ENCODE measurements around the gene TMEM117. TPM values are rescaled to one million over a fixed set of nuclear protein-coding genes. Genes with fewer than 3 reads are reported as not detected.

TMEM117 gene
- total and polyA plus RNA-seq, 2 donors (not counting 3 experiments of a cell fraction or from before 2014, with no cell fraction given) = 1.2 to 3.8 TPM

DNA sequence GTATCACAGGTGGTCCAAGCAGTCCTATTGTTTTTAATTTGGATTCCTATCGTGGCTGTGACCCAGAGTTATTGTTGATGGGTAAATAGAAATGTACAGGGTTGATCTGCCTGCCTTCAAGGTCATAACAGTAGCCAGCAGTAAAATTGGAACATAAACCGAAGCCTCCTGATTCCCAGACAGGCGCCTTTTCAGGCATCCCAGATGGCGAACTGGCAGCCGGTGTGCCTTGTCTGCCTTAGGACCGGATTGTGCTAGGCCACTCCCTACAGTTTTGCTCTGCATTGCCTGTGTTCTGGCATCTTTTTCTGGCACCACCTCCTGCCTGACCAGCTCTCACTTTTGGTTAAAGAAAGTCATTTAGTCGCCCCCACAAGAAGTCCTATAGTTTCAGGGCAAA lies 22.2 kb downstream of the TMEM117 start:
- H3K9ac ChIP-seq (replicated peaks; ENCODE audit: extremely low read depth, insufficient read depth, low read length) = no peak overlapping the region
- H3K9me1 ChIP-seq (replicated peaks; ENCODE audit: control insufficient read depth, extremely low read depth, insufficient read depth, low read length) = no peaks in the 10 kb centered on the region
- H3K79me2 ChIP-seq (ENCODE audit: control insufficient read depth, insufficient read depth, low read length) = no peaks in the 10 kb centered on the region
- intact Hi-C loops (cut with micrococcal nuclease) (no loop called here), dilution Hi-C loops (cut with MboI; ENCODE audit: extremely low pct_ligation_motif_present, low sequenced_read_pairs) (no loop called here)
- CTCF ChIA-PET = no interaction called here
- no peak for FAIRE-seq
- H3K27ac ChIP-seq (ENCODE audit: insufficient read depth, low read depth, low read length) = no peak overlapping the region
- no TSS peak for BruUV-seq (replicated peaks)
- H3K4me2 ChIP-seq (ENCODE audit: insufficient read depth, low read length) = no peak overlapping the region
- TF ChIP-seq, protein P1, sequence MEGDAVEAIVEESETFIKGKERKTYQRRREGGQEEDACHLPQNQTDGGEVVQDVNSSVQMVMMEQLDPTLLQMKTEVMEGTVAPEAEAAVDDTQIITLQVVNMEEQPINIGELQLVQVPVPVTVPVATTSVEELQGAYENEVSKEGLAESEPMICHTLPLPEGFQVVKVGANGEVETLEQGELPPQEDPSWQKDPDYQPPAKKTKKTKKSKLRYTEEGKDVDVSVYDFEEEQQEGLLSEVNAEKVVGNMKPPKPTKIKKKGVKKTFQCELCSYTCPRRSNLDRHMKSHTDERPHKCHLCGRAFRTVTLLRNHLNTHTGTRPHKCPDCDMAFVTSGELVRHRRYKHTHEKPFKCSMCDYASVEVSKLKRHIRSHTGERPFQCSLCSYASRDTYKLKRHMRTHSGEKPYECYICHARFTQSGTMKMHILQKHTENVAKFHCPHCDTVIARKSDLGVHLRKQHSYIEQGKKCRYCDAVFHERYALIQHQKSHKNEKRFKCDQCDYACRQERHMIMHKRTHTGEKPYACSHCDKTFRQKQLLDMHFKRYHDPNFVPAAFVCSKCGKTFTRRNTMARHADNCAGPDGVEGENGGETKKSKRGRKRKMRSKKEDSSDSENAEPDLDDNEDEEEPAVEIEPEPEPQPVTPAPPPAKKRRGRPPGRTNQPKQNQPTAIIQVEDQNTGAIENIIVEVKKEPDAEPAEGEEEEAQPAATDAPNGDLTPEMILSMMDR (IDR thresholded peaks at IDR 0.05; ENCODE audit: extremely low read depth in 1 of 2, insufficient read depth in 1 of 2, low read depth in 1 of 2, low read length in 2 of 2) = no peak
- TF ChIP-seq MYC (IDR thresholded peaks at IDR 0.05; ENCODE audit: low read depth, low read length) (no peak), JUN (IDR thresholded peaks at IDR 0.05; ENCODE audit: borderline replicate concordance, insufficient read depth, insufficient read length, low read depth) (no peak)
- TF ChIP-seq, protein P2, sequence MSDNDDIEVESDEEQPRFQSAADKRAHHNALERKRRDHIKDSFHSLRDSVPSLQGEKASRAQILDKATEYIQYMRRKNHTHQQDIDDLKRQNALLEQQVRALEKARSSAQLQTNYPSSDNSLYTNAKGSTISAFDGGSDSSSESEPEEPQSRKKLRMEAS (IDR thresholded peaks at IDR 0.05; ENCODE audit: insufficient read depth, insufficient read length) = no peak
- H3K4me3 ChIP-seq (replicated peaks in 1 of 3; ENCODE audit: insufficient read depth in 1 of 3, low read depth in 1 of 3, low read length in 3 of 3) = no peak overlapping the region
- H3K27me3 ChIP-seq (ENCODE audit: control insufficient read depth in 2 of 2, insufficient read depth in 2 of 2, low read length in 2 of 2) = no peaks in the 10 kb centered on the region
- no peaks in the 10 kb centered on the region for H3K4me1 ChIP-seq (ENCODE audit: control insufficient read depth, extremely low read depth, insufficient read depth, low read length)
- no peak for DNase-seq (ENCODE audit: low read depth, low spot score)
- H2AFZ ChIP-seq (ENCODE audit: low read depth, low read length) = no peak overlapping the region
- H3K9me3 ChIP-seq (replicated peaks; ENCODE audit: control insufficient read depth, insufficient read depth, low read length) = no peaks in the 10 kb centered on the region
- POLR2A ChIA-PET = no interaction called here
- H3K36me3 ChIP-seq (ENCODE audit: control insufficient read depth in 2 of 2, extremely low read depth in 1 of 2, insufficient read depth in 2 of 2, low read length in 2 of 2) = no peaks in the 10 kb centered on the region
- H4K20me1 ChIP-seq (replicated peaks; ENCODE audit: control insufficient read depth, extremely low read depth, insufficient read depth, low read length) = no peaks in the 10 kb centered on the region

DNA sequence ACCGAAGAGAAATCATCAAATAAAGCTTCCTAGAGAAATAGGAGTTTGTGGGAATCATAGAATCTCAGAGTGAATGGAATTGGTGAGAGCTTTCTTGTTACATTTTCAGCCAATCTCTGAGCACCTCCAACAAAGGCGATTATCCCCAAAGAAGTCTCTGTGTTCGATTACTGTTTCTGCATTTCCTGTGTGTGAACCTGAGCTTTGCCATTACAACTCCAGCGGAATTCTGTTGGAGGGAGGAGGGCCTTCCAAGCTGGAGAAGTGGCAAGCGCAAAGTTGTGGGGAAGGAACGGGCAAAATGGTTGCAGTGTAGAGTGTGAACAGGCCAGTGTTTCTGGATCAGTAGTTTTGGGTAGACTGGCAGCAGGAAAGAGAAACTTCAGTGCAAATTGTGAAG lies 23.1 kb downstream of the TMEM117 start:
- no peaks in the 10 kb centered on the region for H4K20me1 ChIP-seq (replicated peaks; ENCODE audit: control insufficient read depth, extremely low read depth, insufficient read depth, low read length)
- no peaks in the 10 kb centered on the region for H3K79me2 ChIP-seq (ENCODE audit: control insufficient read depth, insufficient read depth, low read length)
- TF ChIP-seq, protein P1 (IDR thresholded peaks at IDR 0.05; ENCODE audit: extremely low read depth in 1 of 2, insufficient read depth in 1 of 2, low read depth in 1 of 2, low read length in 2 of 2) = no peak
- TF ChIP-seq POLR2AphosphoS5 (IDR thresholded peaks at IDR 0.05; ENCODE audit: insufficient read depth, low read depth, low read length) (no peak), GATA2 (IDR thresholded peaks at IDR 0.05; ENCODE audit: insufficient read depth, insufficient read length, low read depth, low read length) (no peak), MYC (IDR thresholded peaks at IDR 0.05; ENCODE audit: low read depth, low read length) (no peak), POLR2A (IDR thresholded peaks at IDR 0.05; ENCODE audit: low read depth, low read length) (no peak), FOS (IDR thresholded peaks at IDR 0.05; ENCODE audit: borderline replicate concordance, insufficient read depth, low read length) (no peak), EZH2 (IDR thresholded peaks at IDR 0.05; ENCODE audit: borderline replicate concordance, low read depth, low read length, severe bottlenecking) (no peak)
- TF ChIP-seq, protein P2 (IDR thresholded peaks at IDR 0.05; ENCODE audit: insufficient read depth, insufficient read length) = no peak
- no peaks in the 10 kb centered on the region for H3K27me3 ChIP-seq (ENCODE audit: control insufficient read depth in 2 of 2, insufficient read depth in 2 of 2, low read length in 2 of 2)
- no peaks in the 10 kb centered on the region for H3K4me1 ChIP-seq (ENCODE audit: control insufficient read depth, extremely low read depth, insufficient read depth, low read length)
- no peak for FAIRE-seq
- H3K9me3 ChIP-seq (replicated peaks; ENCODE audit: control insufficient read depth, insufficient read depth, low read length) = no peaks in the 10 kb centered on the region
- intact Hi-C loops (cut with micrococcal nuclease) (no loop called here), dilution Hi-C loops (cut with MboI; ENCODE audit: extremely low pct_ligation_motif_present, low sequenced_read_pairs) (no loop called here)
- ChIA-PET POLR2A (no interaction called here), CTCF (interaction anchor here (0.6 kb wide), 1 partner anchor 23 kb away, joined by 3 read pairs; no protein-coding TSS in a partner anchor)
- DNase-seq (ENCODE audit: low read depth, low spot score) = no peak
- no TSS peak for BruUV-seq (replicated peaks)
- no peak overlapping the region for H3K4me3 ChIP-seq (replicated peaks in 1 of 3; ENCODE audit: insufficient read depth in 1 of 3, low read depth in 1 of 3, low read length in 3 of 3)
- no peaks in the 10 kb centered on the region for H3K9me1 ChIP-seq (replicated peaks; ENCODE audit: control insufficient read depth, extremely low read depth, insufficient read depth, low read length)
- H3K27ac ChIP-seq (ENCODE audit: insufficient read depth, low read depth, low read length) = no peak overlapping the region
- no peak overlapping the region for H3K9ac ChIP-seq (replicated peaks; ENCODE audit: extremely low read depth, insufficient read depth, low read length)
- no peaks in the 10 kb centered on the region for H3K36me3 ChIP-seq (ENCODE audit: control insufficient read depth in 2 of 2, extremely low read depth in 1 of 2, insufficient read depth in 2 of 2, low read length in 2 of 2)
- H3K4me2 ChIP-seq (ENCODE audit: insufficient read depth, low read length) = no peak overlapping the region
- no peak overlapping the region for H2AFZ ChIP-seq (ENCODE audit: low read depth, low read length)

Measured in endothelial cell of umbilical vein (primary cell).